Rectal smooth muscle tissue (tissue), 1 donor: ENCODE measurements around the gene ME3.

Experiments used
- H3K27ac ChIP-seq: one replicate; pipeline ENCODE4 v1.7.0; 2013; ENCODE audit warnings: low read depth, low read length, inconsistent platforms
- H3K27me3 ChIP-seq: one replicate; pipeline ENCODE4 v1.7.0; 2013; ENCODE audit warnings: low read length; ENCODE audit not compliant: control insufficient read depth, insufficient read depth
- H3K36me3 ChIP-seq: one replicate; pipeline ENCODE4 v1.7.0; 2013; ENCODE audit warnings: low read length; ENCODE audit not compliant: control insufficient read depth, insufficient read depth
- H3K4me1 ChIP-seq: one replicate; pipeline ENCODE4 v1.7.0; 2013; ENCODE audit warnings: low read length; ENCODE audit not compliant: control insufficient read depth, insufficient read depth
- H3K4me3 ChIP-seq: one replicate; pipeline ENCODE4 v1.7.0; 2013; ENCODE audit warnings: low read length
- H3K9ac ChIP-seq: one replicate; pipeline ENCODE4 v1.7.0; 2013; ENCODE audit warnings: low read length

ME3 gene

DNA sequence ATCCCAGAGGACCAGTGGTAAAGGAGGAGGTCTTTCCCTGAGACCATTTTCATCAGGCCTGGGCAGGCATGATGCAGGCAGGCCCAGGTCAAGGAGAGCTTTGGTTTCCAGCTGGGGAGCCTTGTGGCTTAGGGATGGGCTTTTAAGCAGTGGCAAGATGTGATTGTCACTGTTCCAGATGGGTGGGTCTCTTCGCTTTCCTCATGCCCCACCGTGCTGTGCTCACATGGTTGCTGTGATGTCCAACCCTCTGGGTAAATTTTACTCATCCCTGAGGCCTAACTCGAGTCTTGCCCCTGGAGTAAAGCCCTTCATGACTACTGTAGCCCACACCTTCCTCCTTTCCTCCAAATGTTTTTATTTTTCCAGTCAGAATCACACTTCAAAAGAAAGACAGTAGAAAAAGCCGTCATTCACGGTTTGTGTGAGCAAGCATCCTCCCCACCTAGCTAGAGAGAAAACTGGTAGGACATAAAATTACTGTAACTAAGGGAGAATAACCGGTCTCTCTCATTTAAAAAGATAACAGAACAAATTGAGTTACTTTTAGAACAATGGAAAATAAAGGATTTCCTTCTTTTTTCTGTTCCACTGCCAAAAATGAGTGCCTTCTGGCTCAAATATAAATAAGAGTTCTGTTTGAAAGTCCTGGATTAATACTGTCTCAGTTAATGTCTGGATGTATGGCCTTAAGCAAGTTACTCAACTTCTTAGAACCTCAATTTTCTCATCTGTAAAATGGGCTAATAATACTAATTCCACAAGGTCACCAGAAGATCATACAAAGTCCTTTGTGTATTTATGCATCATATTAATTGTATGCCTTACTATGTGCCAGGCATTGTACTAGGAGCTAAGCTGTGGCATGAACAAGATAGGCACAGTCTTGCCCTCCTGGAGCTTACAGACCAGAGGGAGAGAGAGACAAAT lies 84.9 kb downstream of the ME3 start:
- Histone ChIP-seq H3K4me3 (no peak overlapping the region), H3K27me3 (no peaks in the 10 kb centered on the region), H3K4me1 (peaks cover 7% of the 10 kb centered on the region), H3K9ac (no peak overlapping the region), H3K27ac (no peak overlapping the region), H3K36me3 (no peaks in the 10 kb centered on the region)

DNA sequence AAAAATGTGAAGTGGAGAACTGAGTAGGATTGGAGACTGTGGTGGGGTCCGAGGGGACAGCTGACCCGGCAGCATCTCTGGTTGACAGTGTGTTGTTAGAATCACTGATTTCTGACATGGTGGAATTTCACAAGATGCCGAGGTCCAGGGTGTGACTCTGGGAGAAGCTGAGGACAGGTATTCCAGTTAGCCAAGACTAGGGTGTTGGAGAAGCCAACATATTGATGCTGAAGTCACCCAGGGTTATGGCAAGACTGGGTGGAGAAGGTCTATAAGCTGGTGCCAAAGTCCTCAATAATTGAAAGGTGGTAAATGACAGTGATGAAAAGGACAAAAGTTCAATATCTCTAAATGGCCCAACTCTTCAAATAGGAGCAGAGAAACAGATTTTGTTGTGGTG lies 86.1 kb downstream of the ME3 start:
- Histone ChIP-seq H3K27ac (no peak overlapping the region), H3K4me1 (peaks cover 2% of the 10 kb centered on the region), H3K9ac (no peak overlapping the region), H3K27me3 (no peaks in the 10 kb centered on the region), H3K4me3 (no peak overlapping the region), H3K36me3 (no peaks in the 10 kb centered on the region)

GRCh38 chr11:86582898-86583297 lies 89.5 kb downstream of the ME3 start:
- H3K36me3 ChIP-seq = no peaks in the 10 kb centered on the region
- H3K4me1 ChIP-seq = peaks cover 13% of the 10 kb centered on the region
- no peak overlapping the region for H3K27ac ChIP-seq
- H3K9ac ChIP-seq = no peak overlapping the region
- no peak overlapping the region for H3K4me3 ChIP-seq
- H3K27me3 ChIP-seq = no peaks in the 10 kb centered on the region

DNA sequence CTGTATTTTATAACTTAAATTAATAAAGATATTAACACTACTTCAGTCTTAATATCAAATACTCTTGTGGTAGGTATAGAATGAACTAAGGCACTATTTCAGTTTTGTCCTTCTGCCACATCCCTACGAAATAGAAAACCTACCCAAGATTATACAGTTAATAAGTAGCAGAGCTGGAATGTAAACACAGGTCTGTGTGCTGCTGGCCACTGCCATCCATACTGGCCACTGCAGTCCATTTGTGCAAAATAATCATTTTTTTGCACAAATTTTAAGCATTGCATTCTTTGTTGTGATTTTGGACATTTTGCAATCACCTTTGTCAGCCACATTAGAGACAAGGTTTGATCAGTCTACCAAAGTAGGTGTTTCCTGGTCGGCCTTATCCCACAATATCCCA lies 91.9 kb downstream of the ME3 start:
- no peaks in the 10 kb centered on the region for H3K27me3 ChIP-seq
- H3K4me3 ChIP-seq = no peak overlapping the region
- H3K9ac ChIP-seq = no peak overlapping the region
- no peak overlapping the region for H3K27ac ChIP-seq
- H3K36me3 ChIP-seq = no peaks in the 10 kb centered on the region
- peaks cover 20% of the 10 kb centered on the region for H3K4me1 ChIP-seq

DNA sequence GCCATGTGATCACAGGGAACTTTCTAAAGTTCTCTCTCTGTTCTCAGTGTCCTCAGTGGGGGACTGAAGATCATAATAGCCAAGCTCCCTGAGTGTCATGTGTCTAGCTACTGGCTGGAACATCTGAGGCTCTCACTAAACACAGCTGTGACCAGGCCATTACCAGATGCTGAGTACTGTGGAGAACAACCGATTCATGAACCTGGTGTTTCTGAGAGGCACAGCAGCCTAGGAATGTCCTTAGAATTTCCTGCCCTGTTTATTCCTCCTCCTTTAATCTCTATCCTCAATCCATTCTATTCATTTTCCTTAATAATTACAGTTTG lies 93.0 kb downstream of the ME3 start:
- peaks cover 20% of the 10 kb centered on the region for H3K4me1 ChIP-seq
- H3K9ac ChIP-seq = no peak overlapping the region
- no peak overlapping the region for H3K4me3 ChIP-seq
- no peak overlapping the region for H3K27ac ChIP-seq
- no peaks in the 10 kb centered on the region for H3K36me3 ChIP-seq
- no peaks in the 10 kb centered on the region for H3K27me3 ChIP-seq

DNA sequence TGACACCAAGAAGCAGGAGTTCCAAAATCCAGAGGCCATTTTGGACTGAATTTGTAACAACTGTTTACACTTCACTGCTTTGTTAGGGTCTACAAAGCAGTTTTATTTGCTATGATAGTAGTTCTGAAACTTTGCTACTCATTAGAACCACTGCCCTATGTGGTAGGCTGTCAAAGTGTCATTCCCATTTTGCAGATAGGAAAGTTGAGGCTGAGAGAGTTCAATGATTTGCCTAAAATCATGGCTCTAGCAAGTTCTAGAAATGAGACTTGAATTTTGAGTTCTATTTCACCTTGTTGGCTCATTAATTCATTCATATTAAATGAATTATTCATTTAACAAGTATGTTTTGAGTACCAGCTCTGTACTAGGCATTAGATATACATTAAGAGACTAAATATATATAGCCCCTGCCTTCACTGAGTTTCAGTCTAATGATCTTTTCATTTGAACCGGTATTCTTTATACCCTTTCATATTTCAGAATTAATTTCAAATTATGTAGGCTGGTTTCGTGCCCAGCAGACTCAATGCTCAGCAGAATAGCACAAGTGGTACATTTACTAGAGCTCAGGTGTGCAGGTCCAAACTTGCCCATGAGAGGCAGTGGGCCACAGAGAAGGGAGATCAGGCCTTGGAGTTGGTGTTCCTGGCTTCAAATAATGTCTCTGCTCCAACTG lies 93.5 kb downstream of the ME3 start:
- Histone ChIP-seq H3K27me3 (no peaks in the 10 kb centered on the region), H3K27ac (peak overlapping the region; percentile 82), H3K9ac (no peak overlapping the region), H3K36me3 (no peaks in the 10 kb centered on the region), H3K4me1 (peaks cover 20% of the 10 kb centered on the region), H3K4me3 (peak overlapping the region; percentile 43)

GRCh38 chr11:86577644-86578636 lies 94.5 kb downstream of the ME3 start:
- Histone ChIP-seq H3K36me3 (no peaks in the 10 kb centered on the region), H3K4me3 (peak overlapping the region; percentile 43), H3K27me3 (no peaks in the 10 kb centered on the region), H3K9ac (no peak overlapping the region), H3K4me1 (peaks cover 18% of the 10 kb centered on the region), H3K27ac (peak overlapping the region; percentile 82)

DNA sequence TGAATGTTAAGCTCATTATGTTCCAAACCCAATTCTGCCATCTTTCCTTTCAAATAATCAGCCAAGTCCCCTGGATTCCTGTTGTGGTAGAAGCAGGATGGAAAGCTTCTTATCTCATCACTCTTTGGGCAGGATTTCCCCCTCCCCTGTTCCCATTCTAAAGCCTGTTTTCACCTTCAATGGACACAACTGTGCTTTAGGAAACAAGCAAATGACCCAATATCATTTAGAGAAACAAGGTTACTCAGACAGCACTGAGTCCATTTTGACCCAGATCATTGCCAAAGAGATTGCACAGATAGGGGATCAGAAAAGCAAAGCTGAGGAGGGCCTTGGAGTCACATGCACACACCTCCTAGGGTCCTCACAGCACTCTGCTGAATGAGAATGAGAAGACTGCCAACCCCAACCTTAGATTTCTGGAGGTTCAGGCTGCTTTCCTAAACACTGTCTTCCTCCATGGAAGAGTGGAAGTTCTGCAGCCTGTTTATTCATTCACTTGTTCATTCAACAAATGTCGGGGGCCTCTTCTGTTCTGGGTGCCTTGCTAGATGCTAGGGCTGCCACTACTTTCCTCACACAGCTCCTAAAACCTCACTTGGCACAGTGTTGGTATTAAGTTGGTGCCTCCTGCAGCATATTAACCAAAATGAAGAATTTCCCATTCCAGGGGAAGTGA lies 95.3 kb downstream of the ME3 start:
- H3K27ac ChIP-seq = peak overlapping the region; percentile 63
- no peaks in the 10 kb centered on the region for H3K27me3 ChIP-seq
- no peak overlapping the region for H3K9ac ChIP-seq
- peaks cover 18% of the 10 kb centered on the region for H3K4me1 ChIP-seq
- H3K4me3 ChIP-seq = no peak overlapping the region
- no peaks in the 10 kb centered on the region for H3K36me3 ChIP-seq

DNA sequence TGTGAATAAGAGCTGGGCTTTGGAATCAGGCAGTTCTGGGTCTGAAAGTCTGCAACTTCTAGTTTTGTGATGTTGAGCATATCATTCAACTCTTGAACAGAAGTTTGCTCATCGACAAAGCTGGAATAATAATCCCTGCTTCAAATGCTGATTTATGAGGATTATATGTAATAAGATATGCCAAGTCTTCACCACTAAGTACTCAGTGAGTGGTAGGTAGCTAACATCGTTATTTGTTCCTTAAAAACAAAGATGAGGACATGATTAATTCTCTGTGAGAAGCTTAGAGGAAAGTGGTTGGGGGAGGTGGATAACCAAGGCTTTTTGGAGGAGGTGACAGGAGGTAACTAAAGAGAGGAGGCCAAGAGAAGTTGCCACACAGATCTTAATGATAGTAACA lies 96.5 kb downstream of the ME3 start:
- Histone ChIP-seq H3K36me3 (no peaks in the 10 kb centered on the region), H3K4me3 (no peak overlapping the region), H3K4me1 (peaks cover 16% of the 10 kb centered on the region), H3K27ac (no peak overlapping the region), H3K27me3 (no peaks in the 10 kb centered on the region), H3K9ac (no peak overlapping the region)

- peaks cover 16% of the 10 kb centered on the region for H3K4me1 ChIP-seq
- H3K36me3 ChIP-seq = no peaks in the 10 kb centered on the region
- H3K4me3 ChIP-seq = no peak overlapping the region
- H3K27me3 ChIP-seq = no peaks in the 10 kb centered on the region
- H3K27ac ChIP-seq = no peak overlapping the region
- no peak overlapping the region for H3K9ac ChIP-seq
Measured at GRCh38 chr11:86575208-86575855, 97.1 kb downstream of the ME3 start.

GRCh38 chr11:86574493-86575207 lies 97.8 kb downstream of the ME3 start:
- Histone ChIP-seq H3K27ac (no peak overlapping the region), H3K4me3 (no peak overlapping the region), H3K4me1 (peaks cover 16% of the 10 kb centered on the region), H3K27me3 (no peaks in the 10 kb centered on the region), H3K9ac (no peak overlapping the region), H3K36me3 (no peaks in the 10 kb centered on the region)
